ENCODE results near the gene DOCK10.

DOCK10 gene

GRCh38 chr2:224816816-224817215, 225.5 kb downstream of the DOCK10 start:
- no peak for DNase-seq

- no peak for DNase-seq
Measured at GRCh38 chr2:224813578-224813977, 228.7 kb downstream of the DOCK10 start.

- peak; percentile 33 for DNase-seq
Measured at GRCh38 chr2:224807153-224807964, 234.9 kb downstream of the DOCK10 start.

GRCh38 chr2:224803930-224804329, 238.3 kb downstream of the DOCK10 start:
- DNase-seq = no peak

- DNase-seq = no peak
Measured at GRCh38 chr2:224802407-224802806, 239.9 kb downstream of the DOCK10 start.

- no peak for DNase-seq
Measured at GRCh38 chr2:224801360-224801759, 240.9 kb downstream of the DOCK10 start.

- no peak for DNase-seq
Measured at GRCh38 chr2:224799691-224800090, 242.6 kb downstream of the DOCK10 start.

- no peak for DNase-seq
Measured at GRCh38 chr2:224798180-224798579, 244.1 kb downstream of the DOCK10 start.

- no peak for DNase-seq
Measured at GRCh38 chr2:224796695-224797305, 245.5 kb downstream of the DOCK10 start.

- DNase-seq = no peak
Measured at GRCh38 chr2:224793946-224794345, 248.3 kb downstream of the DOCK10 start.

- no peak for DNase-seq
Measured at GRCh38 chr2:224786848-224787247, 255.4 kb downstream of the DOCK10 start.

GRCh38 chr2:224781400-224781799, 260.9 kb downstream of the DOCK10 start:
- no peak for DNase-seq

- no peak for DNase-seq
Measured at GRCh38 chr2:224780823-224781222, 261.4 kb downstream of the DOCK10 start.

GRCh38 chr2:224780106-224780505, 262.2 kb downstream of the DOCK10 start:
- DNase-seq = no peak

- DNase-seq = peak; percentile 90
Measured at GRCh38 chr2:224778474-224778877, 263.8 kb downstream of the DOCK10 start.

GRCh38 chr2:224777559-224777930, 264.7 kb downstream of the DOCK10 start:
- no peak for DNase-seq

- DNase-seq = no peak
Measured at GRCh38 chr2:224776795-224777558, 265.3 kb downstream of the DOCK10 start.

- no peak for DNase-seq
Measured at GRCh38 chr2:224775647-224776046, 266.6 kb downstream of the DOCK10 start.

GRCh38 chr2:224774735-224775134, 267.5 kb downstream of the DOCK10 start:
- DNase-seq = no peak

GRCh38 chr2:224772494-224772893, 269.8 kb downstream of the DOCK10 start:
- DNase-seq = no peak

GRCh38 chr2:224769489-224769888, 272.8 kb downstream of the DOCK10 start:
- no peak for DNase-seq

GRCh38 chr2:224764565-224765236, 277.6 kb downstream of the DOCK10 start:
- no peak for DNase-seq

- no peak for DNase-seq
Measured at GRCh38 chr2:224757934-224758548, 284.2 kb downstream of the DOCK10 start.
